GM23338 (cell line): Measurements from ENCODE around the gene GART. TPM values are rescaled to one million over a fixed set of nuclear protein-coding genes. Genes with fewer than 3 reads are reported as not detected.
A peak's percentile ranks its signal among the peaks of the same experiment; 100 is the strongest.

Source experiments
- ATAC-seq: fragments of 200-7000 bp; cut with Tn5 transposase; 3 replicates; pipeline ENCODE4 v1.9.1; 2020
- DNase-seq: peaks from one replicate; pipeline ENCODE4 v3.0.0-alpha.2; 2015; ENCODE audit warnings: low spot score
- H2AFZ ChIP-seq: fragments of 200-600 bp; sonication (generic); 2 replicates; pipeline ENCODE4 v1.8.0; 2016; ENCODE audit warnings: antibody characterized with exemption, mild to moderate bottlenecking, moderate library complexity
- H3F3A ChIP-seq: fragments of 200-600 bp; sonication (generic); replicated peaks from 2 replicates; pipeline ENCODE4 v1.8.0; 2017; ENCODE audit warnings: antibody characterized with exemption, mixed run types, low read depth
- H3K27ac ChIP-seq: fragments of 200-600 bp; sonication (generic); 2 replicates; pipeline ENCODE4 v1.6.1; 2016; ENCODE audit warnings: low read depth
- H3K27me3 ChIP-seq: fragments of 200-600 bp; sonication (generic); 2 replicates; pipeline ENCODE4 v1.8.0; 2016; ENCODE audit warnings: mild to moderate bottlenecking, mixed run types, moderate library complexity; ENCODE audit not compliant: insufficient read depth
- H3K36me3 ChIP-seq: fragments of 200-600 bp; sonication (generic); 2 replicates; pipeline ENCODE4 v1.8.0; 2016; ENCODE audit warnings: mild to moderate bottlenecking; ENCODE audit not compliant: insufficient read depth
- H3K4me1 ChIP-seq: fragments of 200-600 bp; sonication (generic); 2 replicates; pipeline ENCODE4 v1.8.0; 2016; ENCODE audit warnings: mild to moderate bottlenecking, moderate library complexity; ENCODE audit not compliant: insufficient read depth
- H3K4me2 ChIP-seq: fragments of 200-600 bp; sonication (generic); 2 replicates; pipeline ENCODE4 v1.7.1; 2017; ENCODE audit warnings: mixed run types
- H3K4me3 ChIP-seq: fragments of 200-600 bp; sonication (generic); 2 replicates; pipeline ENCODE4 v1.6.1; 2016; ENCODE audit warnings: mixed run types
- H3K79me2 ChIP-seq: fragments of 200-600 bp; sonication (generic); replicated peaks from 2 replicates; pipeline ENCODE4 v1.8.0; 2017; ENCODE audit warnings: mild to moderate bottlenecking; ENCODE audit not compliant: insufficient read depth
- H3K9me2 ChIP-seq: fragments of 200-600 bp; sonication (generic); 2 replicates; pipeline ENCODE4 v1.8.0; 2017; ENCODE audit not compliant: insufficient read depth
- H4K20me1 ChIP-seq: fragments of 200-600 bp; sonication (generic); replicated peaks from 2 replicates; pipeline ENCODE4 v1.8.0; 2017; ENCODE audit warnings: mild to moderate bottlenecking; ENCODE audit not compliant: insufficient read depth
- H3K27ac Mint-ChIP-seq: 2 replicates; pipeline ENCODE4 v1.8.0; 2020; ENCODE audit warnings: inconsistent platforms, mild to moderate bottlenecking, moderate library complexity, mixed read lengths
- H3K27me3 Mint-ChIP-seq: 3 replicates; pipeline ENCODE4 v1.8.0; 2022; ENCODE audit warnings: low read depth, mild to moderate bottlenecking, moderate library complexity, mixed read lengths, inconsistent platforms; ENCODE audit not compliant: insufficient read depth, poor library complexity
- H3K36me3 Mint-ChIP-seq: 3 replicates; pipeline ENCODE4 v1.8.0; 2021; ENCODE audit warnings: low read depth, mild to moderate bottlenecking, inconsistent platforms, moderate library complexity, mixed read lengths
- H3K4me1 Mint-ChIP-seq: 3 replicates; pipeline ENCODE4 v1.8.0; 2020; ENCODE audit warnings: mild to moderate bottlenecking, inconsistent platforms, mixed read lengths
- H3K4me3 Mint-ChIP-seq: 3 replicates; pipeline ENCODE4 v1.8.0; 2021; ENCODE audit warnings: moderate library complexity, mild to moderate bottlenecking, inconsistent platforms, mixed read lengths
- H3K9me3 Mint-ChIP-seq: 3 replicates; pipeline ENCODE4 v1.8.0; 2020; ENCODE audit warnings: moderate library complexity, mild to moderate bottlenecking, inconsistent platforms, mixed read lengths
- ETS1 ChIP-seq: IDR thresholded peaks from 2 replicates; pipeline ENCODE4 v1.6.1; 2016; ENCODE audit warnings: antibody characterized with exemption
- EZH2 ChIP-seq: fragments of 200-600 bp; sonication (generic); IDR thresholded peaks from one replicate; pipeline ENCODE4 v1.8.0; 2017; ENCODE audit warnings: antibody characterized with exemption, mild to moderate bottlenecking, low read depth; ENCODE audit not compliant: unreplicated experiment
- JUNB ChIP-seq: IDR thresholded peaks from one replicate; pipeline ENCODE4 v1.6.1; 2016; ENCODE audit warnings: antibody characterized with exemption; ENCODE audit not compliant: unreplicated experiment
- NANOG ChIP-seq: IDR thresholded peaks from 2 replicates; pipeline ENCODE4 v1.6.1; 2016; ENCODE audit warnings: antibody characterized with exemption, borderline replicate concordance
- POLR2AphosphoS5 ChIP-seq: IDR thresholded peaks from 2 replicates; pipeline ENCODE4 v1.6.1; 2016; ENCODE audit warnings: antibody characterized with exemption, low read depth
- REST ChIP-seq: IDR thresholded peaks from one replicate; pipeline ENCODE4 v1.6.1; 2018; ENCODE audit warnings: antibody characterized with exemption; ENCODE audit not compliant: unreplicated experiment
- ZNF114 ChIP-seq: fragments of 250-450 bp; sonication (Bioruptor Pico); IDR thresholded peaks from 2 replicates; pipeline ENCODE4 v1.5.0; 2020; ENCODE audit warnings: mild to moderate bottlenecking, moderate library complexity
- ZNF331 ChIP-seq: fragments of 250-450 bp; sonication (Bioruptor Pico); IDR thresholded peaks from 2 replicates; pipeline ENCODE4 v1.5.0; 2020; ENCODE audit warnings: low read depth, mild to moderate bottlenecking, moderate library complexity
- ZNF462 ChIP-seq: fragments of 250-450 bp; sonication (Bioruptor Pico); IDR thresholded peaks from 2 replicates; pipeline ENCODE4 v1.5.0; 2020; ENCODE audit warnings: mild to moderate bottlenecking, moderate library complexity
- polyA plus RNA-seq: library from polyadenylated mRNA; unstranded; fragments of >200 nt; fragmentation: Nextera tagmentation; extraction: Ambion mirVana; gene quantifications from 2 replicates; pipeline ENCODE4 v1.2.1, GENCODE V29; 2016
- total RNA-seq: library from RNA; depleted of rRNA; stranded (reverse); fragments of >200 nt; shearing (Covaris generic); gene quantifications from 2 replicates; pipeline ENCODE4 v1.2.3, GENCODE V29; 2014

GART gene
- total and polyA plus RNA-seq, 2 experiments from 2014 or later = 87.6 to 224 TPM

- Mint-ChIP-seq H3K36me3 (peaks cover 72% of the 10 kb centered on the region), H3K27me3 (peaks cover 8% of the 10 kb centered on the region), H3K4me3 (no peak overlapping the region; the same call in 2 of the 3 replicates), H3K9me3 (no peaks in the 10 kb centered on the region), H3K4me1 (peaks cover 11% of the 10 kb centered on the region), H3K27ac (no peak overlapping the region)
- no peaks in the 10 kb centered on the region for H3K27me3 ChIP-seq
- peaks cover 45% of the 10 kb centered on the region for H3K36me3 ChIP-seq
- H3F3A ChIP-seq = peaks cover 19% of the 10 kb centered on the region
- no peak for ATAC-seq
- peaks cover 80% of the 10 kb centered on the region for H3K79me2 ChIP-seq
- peak overlapping the region; percentile 87; the same call in 1 of the 2 replicates for H3K4me2 ChIP-seq
- DNase-seq = no peak
- peaks cover 30% of the 10 kb centered on the region for H4K20me1 ChIP-seq
- no peaks in the 10 kb centered on the region for H3K9me2 ChIP-seq
- H3K27ac ChIP-seq = no peak overlapping the region
- no peak overlapping the region for H2AFZ ChIP-seq
- H3K4me3 ChIP-seq = no peak overlapping the region
- peaks cover 6% of the 10 kb centered on the region for H3K4me1 ChIP-seq
- TF ChIP-seq POLR2AphosphoS5 (no peak), ETS1 (no peak), JUNB (no peak), EZH2 (no peak), REST (no peak), ZNF114 (no peak), ZNF331 (CRISPR knock-in tag) (no peak), ZNF462 (CRISPR knock-in tag) (no peak), NANOG (no peak)
These were observed 2.3 kb downstream of the GART start for GRCh38 chr21:33539616-33540015.
